H9 (cell line): Measurements from ENCODE around the gene SSBP3. TPM values are rescaled to one million over a fixed set of nuclear protein-coding genes. Genes with fewer than 3 reads are reported as not detected.

Experiments
- DNase-seq: peaks from one replicate; pipeline ENCODE4 v3.0.0-alpha.2; 2017
- H2AFZ ChIP-seq: one replicate; pipeline ENCODE4 v1.6.1; 2013; ENCODE audit warnings: mild to moderate bottlenecking, low read length, control low read depth, moderate library complexity
- H2AK5ac ChIP-seq: 2 replicates; pipeline ENCODE4 v1.6.1; 2013; ENCODE audit warnings: low read length, control low read depth, mixed read lengths; ENCODE audit not compliant: insufficient read length
- H2BK120ac ChIP-seq: one replicate; pipeline ENCODE4 v1.6.1; 2013; ENCODE audit warnings: low read depth, mild to moderate bottlenecking, low read length, control low read depth, inconsistent platforms; ENCODE audit not compliant: poor library complexity, severe bottlenecking
- H2BK12ac ChIP-seq: 2 replicates; pipeline ENCODE4 v1.6.1; 2013; ENCODE audit warnings: low read length, control low read depth, mixed read lengths, low read depth; ENCODE audit not compliant: insufficient read length
- H2BK15ac ChIP-seq: 2 replicates; pipeline ENCODE4 v1.6.1; 2013; ENCODE audit warnings: low read depth, low read length, control low read depth
- H2BK20ac ChIP-seq: one replicate; pipeline ENCODE4 v1.6.1; 2013; ENCODE audit warnings: low read depth, mild to moderate bottlenecking, low read length, control low read depth, inconsistent platforms; ENCODE audit not compliant: poor library complexity, severe bottlenecking
- H2BK5ac ChIP-seq: 2 replicates; pipeline ENCODE4 v1.6.1; 2013; ENCODE audit warnings: low read length, control low read depth, mixed read lengths; ENCODE audit not compliant: insufficient read length
- H3K14ac ChIP-seq: 2 replicates; pipeline ENCODE4 v1.6.1; 2013; ENCODE audit warnings: low read length, control low read depth; ENCODE audit not compliant: insufficient read depth
- H3K18ac ChIP-seq: 2 replicates; pipeline ENCODE4 v1.6.1; 2013; ENCODE audit warnings: low read depth, mild to moderate bottlenecking, mixed read lengths, low read length, control low read depth; ENCODE audit not compliant: insufficient read length
- H3K23ac ChIP-seq: 2 replicates; pipeline ENCODE4 v1.6.1; 2013; ENCODE audit warnings: low read length, control low read depth, mixed read lengths, low read depth; ENCODE audit not compliant: insufficient read length
- H3K23me2 ChIP-seq: 2 replicates; pipeline ENCODE4 v1.6.1; 2013; ENCODE audit warnings: low read depth, mild to moderate bottlenecking, mixed read lengths, low read length, control low read depth; ENCODE audit not compliant: insufficient read length, poor library complexity, severe bottlenecking
- H3K27ac ChIP-seq: 2 replicates; pipeline ENCODE4 v1.5.1; 2013; ENCODE audit warnings: low read length, control low read depth, mixed read lengths, low read depth; ENCODE audit not compliant: insufficient read length
- H3K27me3 ChIP-seq: 2 replicates; pipeline ENCODE4 v1.6.1; 2013; ENCODE audit warnings: low read length, control low read depth, inconsistent platforms; ENCODE audit not compliant: insufficient read depth
- H3K4ac ChIP-seq: 2 replicates; pipeline ENCODE4 v1.6.1; 2013; ENCODE audit warnings: low read depth, mild to moderate bottlenecking, control low read depth, inconsistent platforms, low read length, moderate library complexity
- H3K4me1 ChIP-seq: 2 replicates; pipeline ENCODE4 v1.6.1; 2013; ENCODE audit warnings: low read length, control low read depth, inconsistent platforms; ENCODE audit not compliant: insufficient read depth
- H3K4me2 ChIP-seq: 2 replicates; pipeline ENCODE4 v1.6.1; 2013; ENCODE audit warnings: low read length, control low read depth, mixed read lengths; ENCODE audit not compliant: insufficient read length, insufficient read depth
- H3K56ac ChIP-seq: 2 replicates; pipeline ENCODE4 v1.6.1; 2013; ENCODE audit warnings: low read depth, mild to moderate bottlenecking, mixed read lengths, low read length, control low read depth; ENCODE audit not compliant: insufficient read length
- H3K79me1 ChIP-seq: 2 replicates; pipeline ENCODE4 v1.6.1; 2013; ENCODE audit warnings: low read depth, mild to moderate bottlenecking, moderate library complexity, low read length, control low read depth, inconsistent platforms; ENCODE audit not compliant: insufficient read depth, poor library complexity, severe bottlenecking
- H3K79me2 ChIP-seq: 2 replicates; pipeline ENCODE4 v1.6.1; 2013; ENCODE audit warnings: low read length, control low read depth, inconsistent platforms; ENCODE audit not compliant: insufficient read depth
- H3K9ac ChIP-seq: 2 replicates; pipeline ENCODE4 v1.6.1; 2013; ENCODE audit warnings: low read length, control low read depth, mixed read lengths; ENCODE audit not compliant: insufficient read length; ENCODE audit errors: extremely low read depth
- H3K9me3 ChIP-seq: one replicate; pipeline ENCODE4 v1.6.1; 2013; ENCODE audit warnings: low read depth, low read length, inconsistent platforms; ENCODE audit not compliant: control insufficient read depth
- H3T11ph ChIP-seq: one replicate; pipeline ENCODE4 v1.6.1; 2013; ENCODE audit warnings: mild to moderate bottlenecking, low read length, control low read depth, inconsistent platforms
- H4K20me1 ChIP-seq: one replicate; pipeline ENCODE4 v1.6.1; 2013; ENCODE audit not compliant: control insufficient read depth, insufficient read length, insufficient read depth
- H4K5ac ChIP-seq: 2 replicates; pipeline ENCODE4 v1.6.1; 2013; ENCODE audit warnings: low read depth, mild to moderate bottlenecking, mixed read lengths, low read length, control low read depth; ENCODE audit not compliant: insufficient read length
- H4K8ac ChIP-seq: replicated peaks from 2 replicates; pipeline ENCODE4 v1.6.1; 2013; ENCODE audit warnings: low read length, control low read depth, mixed read lengths, low read depth; ENCODE audit not compliant: insufficient read length
- H4K91ac ChIP-seq: 2 replicates; pipeline ENCODE4 v1.6.1; 2013; ENCODE audit warnings: low read depth, mild to moderate bottlenecking, moderate library complexity, mixed read lengths, low read length, control low read depth; ENCODE audit not compliant: insufficient read length
- H3K27ac Mint-ChIP-seq, 3 experiments: 2 replicates in 2 of 3; 3 replicates in 1 of 3; pipeline ENCODE4 v1.8.0; 2020 to 2021; ENCODE audit warnings: mixed read lengths in 3 of 3, mild to moderate bottlenecking in 1 of 3, moderate library complexity in 1 of 3
- H3K27me3 Mint-ChIP-seq: 2 replicates; pipeline ENCODE4 v1.8.0; 2021; ENCODE audit warnings: low read depth, mild to moderate bottlenecking, moderate library complexity, mixed read lengths
- H3K36me3 Mint-ChIP-seq, 3 experiments: 2 replicates in 2 of 3; 3 replicates in 1 of 3; pipeline ENCODE4 v1.8.0; 2020 to 2021; ENCODE audit warnings: low read depth in 3 of 3, mixed read lengths in 3 of 3; ENCODE audit not compliant: insufficient read depth in 1 of 3
- H3K4me1 Mint-ChIP-seq, 2 experiments: 2 replicates each; pipeline ENCODE4 v1.8.0; 2020; ENCODE audit warnings: mixed read lengths in 2 of 2
- H3K4me3 Mint-ChIP-seq, 2 experiments: 2 replicates in 1 of 2; 3 replicates in 1 of 2; pipeline ENCODE4 v1.8.0; 2020 to 2021; ENCODE audit warnings: mild to moderate bottlenecking in 2 of 2, mixed read lengths in 2 of 2, moderate library complexity in 1 of 2
- H3K9me3 Mint-ChIP-seq, 2 experiments: 2 replicates in 1 of 2; 3 replicates in 1 of 2; pipeline ENCODE4 v1.8.0; 2020; ENCODE audit warnings: mild to moderate bottlenecking in 2 of 2, mixed read lengths in 2 of 2, moderate library complexity in 1 of 2
- CTCF ChIP-seq: fragments of 200-600 bp; sonication (generic); conservative IDR thresholded peaks from 3 replicates; pipeline ENCODE4 v1.8.0; 2021; ENCODE audit warnings: antibody characterized with exemption, mild to moderate bottlenecking
- WGBS: extraction: QIAGEN DNeasy Blood & Tissue Kit; methylation state at CpG from one replicate; pipeline ENCODE4 v1.1.7; 2013; ENCODE audit warnings: missing lambda C conversion rate, low lambda C conversion rate, mixed read lengths; ENCODE audit not compliant: insufficient read length; ENCODE audit errors: extremely low coverage; 5-methylcytosine and 5-hydroxymethylcytosine counted together
- total RNA-seq: library from RNA; stranded (reverse); gene quantifications from 2 replicates; pipeline ENCODE4 v1.2.1, GENCODE V29; 2021

Gene SSBP3
- total RNA-seq, 1 experiment from 2014 or later = 126 TPM

GRCh38 chr1:54381524-54381923 is 24.7 kb downstream of the SSBP3 start:
- Histone ChIP-seq H3K9ac (no peak overlapping the region), H3T11ph (no peak overlapping the region), H4K91ac (no peak overlapping the region), H3K4me1 (peaks cover 16% of the 10 kb centered on the region; the same call in 1 of the 2 replicates), H2BK120ac (no peak overlapping the region), H3K4ac (no peak overlapping the region), H4K8ac (no peak overlapping the region), H2AK5ac (no peak overlapping the region), H3K79me1 (peaks cover 4% of the 10 kb centered on the region), H4K5ac (no peak overlapping the region), H3K4me2 (no peak overlapping the region), H3K56ac (no peak overlapping the region), H3K79me2 (peaks cover 21% of the 10 kb centered on the region; the same call in 1 of the 2 replicates), H3K27me3 (no peaks in the 10 kb centered on the region), H2BK12ac (no peak overlapping the region), H2BK5ac (no peak overlapping the region), H3K9me3 (no peaks in the 10 kb centered on the region), H3K23ac (no peak overlapping the region), H3K27ac (no peak overlapping the region), H2AFZ (no peak overlapping the region), H2BK20ac (no peak overlapping the region), H2BK15ac (no peak overlapping the region), H4K20me1 (peaks cover 4% of the 10 kb centered on the region), H3K23me2 (no peaks in the 10 kb centered on the region), H3K14ac (no peak overlapping the region), H3K18ac (no peak overlapping the region)
- peaks cover 61 to 67% of the 10 kb centered on the region in 2 experiments for H3K4me1 Mint-ChIP-seq
- TF ChIP-seq CTCF = no peak
- peaks cover 9 to 28% (median 27%) of the 10 kb centered on the region in 3 experiments for H3K36me3 Mint-ChIP-seq
- no peaks in the 10 kb centered on the region for H3K27me3 Mint-ChIP-seq
- H3K27ac Mint-ChIP-seq = peak overlapping the region; percentile 10 to 95 (median 91); a peak in 4 of 7 replicates
- DNase-seq = no peak
- no peaks in the 10 kb centered on the region for H3K9me3 Mint-ChIP-seq
- no CpG with 5 or more reads among the region's 4 CpGs for WGBS
- H3K4me3 Mint-ChIP-seq = no peak overlapping the region
